Neural cell (in vitro differentiated cells): Measurements from ENCODE around the gene ENTPD3. TPM values are rescaled to one million over a fixed set of nuclear protein-coding genes. Genes with fewer than 3 reads are reported as not detected.

ENCODE experiments used
- H2AFZ ChIP-seq: fragments of 200-600, 300-800 bp; sonication (generic), shearing (Covaris generic); 2 replicates; pipeline ENCODE4 v1.6.0; 2014; ENCODE audit warnings: low read depth, mild to moderate bottlenecking, antibody characterized with exemption, low read length, moderate library complexity
- H3F3A ChIP-seq: fragments of 200-600 bp; shearing (Covaris generic); 2 replicates; pipeline ENCODE4 v1.6.1; 2016; ENCODE audit warnings: mild to moderate bottlenecking, moderate library complexity, mixed read lengths, antibody characterized with exemption, low read length; ENCODE audit not compliant: insufficient read depth, poor library complexity, severe bottlenecking
- H3K27ac ChIP-seq: fragments of 200-600, 300-800 bp; sonication (generic), shearing (Covaris generic); 2 replicates; pipeline ENCODE4 v1.5.1; 2014; ENCODE audit warnings: mild to moderate bottlenecking, low read length, moderate library complexity
- H3K27me3 ChIP-seq: fragments of 300-800, 200-600 bp; sonication (generic), shearing (Covaris generic); 2 replicates; pipeline ENCODE4 v1.6.0; 2014; ENCODE audit warnings: mild to moderate bottlenecking, low read depth, low read length, moderate library complexity; ENCODE audit not compliant: insufficient read depth
- H3K36me3 ChIP-seq: fragments of 300-800, 200-600 bp; sonication (generic), shearing (Covaris generic); 2 replicates; pipeline ENCODE4 v1.5.1; 2014; ENCODE audit warnings: mild to moderate bottlenecking, antibody characterized with exemption, low read length, moderate library complexity; ENCODE audit not compliant: insufficient read depth
- H3K4me2 ChIP-seq: fragments of 300-800, 200-600 bp; sonication (generic), shearing (Covaris generic); 2 replicates; pipeline ENCODE4 v1.6.0; 2014; ENCODE audit warnings: mild to moderate bottlenecking, low read length
- H3K4me3 ChIP-seq: fragments of 300-800, 200-600 bp; sonication (generic), shearing (Covaris generic); 2 replicates; pipeline ENCODE4 v1.5.1; 2014; ENCODE audit warnings: mild to moderate bottlenecking, low read length, moderate library complexity
- H3K79me2 ChIP-seq: fragments of 200-600 bp; shearing (Covaris generic); replicated peaks from 2 replicates; pipeline ENCODE4 v1.6.0; 2014; ENCODE audit warnings: mild to moderate bottlenecking, low read length, moderate library complexity; ENCODE audit not compliant: insufficient read depth
- H3K9ac ChIP-seq: fragments of 300-800, 200-600 bp; sonication (generic), shearing (Covaris generic); 2 replicates; pipeline ENCODE4 v1.6.1; 2016; ENCODE audit warnings: mild to moderate bottlenecking, low read length, mixed read lengths
- H3K9me2 ChIP-seq: fragments of 200-600 bp; shearing (Covaris generic); 2 replicates; pipeline ENCODE4 v1.6.1; 2016; ENCODE audit warnings: mild to moderate bottlenecking, low read length, mixed read lengths; ENCODE audit not compliant: insufficient read depth
- H3K9me3 ChIP-seq: fragments of 200-600, 300-800 bp; sonication (generic), shearing (Covaris generic); 2 replicates; pipeline ENCODE4 v1.6.1; 2016; ENCODE audit warnings: mild to moderate bottlenecking, mixed run types, low read length, moderate library complexity, mixed read lengths
- H4K20me1 ChIP-seq: fragments of 200-600 bp; shearing (Covaris generic); 2 replicates; pipeline ENCODE4 v1.6.1; 2016; ENCODE audit warnings: mild to moderate bottlenecking, mixed run types; ENCODE audit not compliant: insufficient read depth
- CTCF ChIP-seq: fragments of 450-650 bp; IDR thresholded peaks from 2 replicates; pipeline ENCODE4 v1.5.1; 2014; ENCODE audit warnings: antibody characterized with exemption, mild to moderate bottlenecking, moderate library complexity; ENCODE audit not compliant: poor library complexity, severe bottlenecking
- EP300 ChIP-seq: fragments of 450-650 bp; conservative IDR thresholded peaks from 2 replicates; pipeline ENCODE4 v1.6.1; 2014; ENCODE audit warnings: antibody characterized with exemption, mild to moderate bottlenecking, moderate library complexity; ENCODE audit not compliant: poor library complexity, severe bottlenecking
- EZH2 ChIP-seq: fragments of 200-600, 300-800 bp; shearing (Covaris generic), sonication (generic); IDR thresholded peaks from 2 replicates; pipeline ENCODE4 v1.6.1; 2014; ENCODE audit warnings: antibody characterized with exemption, low read length, borderline replicate concordance, mild to moderate bottlenecking; ENCODE audit not compliant: insufficient read depth, poor library complexity, severe bottlenecking
- MXI1 ChIP-seq: fragments of 450-650 bp; conservative IDR thresholded peaks from 2 replicates; pipeline ENCODE4 v1.6.1; 2014; ENCODE audit warnings: antibody characterized with exemption, mild to moderate bottlenecking; ENCODE audit not compliant: poor library complexity, severe bottlenecking
- POLR2AphosphoS5 ChIP-seq: IDR thresholded peaks from 2 replicates; pipeline ENCODE4 v1.6.1; 2012
- RAD21 ChIP-seq: fragments of 450-650 bp; conservative IDR thresholded peaks from 2 replicates; pipeline ENCODE4 v1.6.1; 2014; ENCODE audit warnings: antibody characterized with exemption, mild to moderate bottlenecking, moderate library complexity
- REST ChIP-seq: IDR thresholded peaks from 2 replicates; pipeline ENCODE4 v1.6.1; 2012; ENCODE audit warnings: borderline replicate concordance
- SMC3 ChIP-seq: fragments of 450-650 bp; conservative IDR thresholded peaks from 2 replicates; pipeline ENCODE4 v1.6.1; 2014; ENCODE audit warnings: antibody characterized with exemption, mild to moderate bottlenecking, moderate library complexity; ENCODE audit not compliant: poor library complexity
- TAF1 ChIP-seq: IDR thresholded peaks from 2 replicates; pipeline ENCODE4 v1.6.1; 2012; ENCODE audit warnings: low read depth
- polyA plus RNA-seq: library from polyadenylated mRNA; depleted of rRNA; stranded (reverse); fragments of >200 nt; gene quantifications from 2 replicates; pipeline ENCODE4 v1.2.3, GENCODE V29; 2014

Gene ENTPD3
- polyA plus RNA-seq, 1 donor from 2014 or later = 2.8 TPM

- Histone ChIP-seq H3K27ac (peak overlapping the region; percentile 85), H4K20me1 (no peaks in the 10 kb centered on the region), H3K79me2 (no peaks in the 10 kb centered on the region), H3F3A (no peaks in the 10 kb centered on the region), H3K27me3 (no peaks in the 10 kb centered on the region), H3K9ac (peak overlapping the region; percentile 28), H2AFZ (peak overlapping the region; percentile 1), H3K9me2 (no peaks in the 10 kb centered on the region), H3K4me2 (peak overlapping the region; percentile 41), H3K36me3 (no peaks in the 10 kb centered on the region), H3K9me3 (no peaks in the 10 kb centered on the region), H3K4me3 (peak overlapping the region; percentile 45)
- no peak for TF ChIP-seq EZH2
- TF ChIP-seq POLR2AphosphoS5 = peak; percentile 73
- TF ChIP-seq REST = peak; percentile 57
- TF ChIP-seq RAD21 = no peak
- TF ChIP-seq EP300 = peak; percentile 93
These were observed 27.3 kb downstream of the ENTPD3 start for GRCh38 chr3:40414270-40414669.

- H3K9ac ChIP-seq = no peak overlapping the region
- H3K4me3 ChIP-seq = no peak overlapping the region
- no peaks in the 10 kb centered on the region for H4K20me1 ChIP-seq
- no peak overlapping the region for H2AFZ ChIP-seq
- H3K27ac ChIP-seq = no peak overlapping the region
- H3K9me2 ChIP-seq = no peaks in the 10 kb centered on the region
- H3K4me2 ChIP-seq = no peak overlapping the region
- H3K79me2 ChIP-seq = no peaks in the 10 kb centered on the region
- H3F3A ChIP-seq = no peaks in the 10 kb centered on the region
- no peaks in the 10 kb centered on the region for H3K36me3 ChIP-seq
- H3K27me3 ChIP-seq = no peaks in the 10 kb centered on the region
- no peaks in the 10 kb centered on the region for H3K9me3 ChIP-seq
- TF ChIP-seq POLR2AphosphoS5 (no peak), TAF1 (no peak), REST (no peak), MXI1 (no peak), EP300 (no peak), CTCF (no peak), RAD21 (no peak), SMC3 (no peak), EZH2 (no peak)
These were observed 31.0 kb downstream of the ENTPD3 start for GRCh38 chr3:40417845-40418543.
